Cerebellar cortex (tissue), 1 donor: ENCODE results near the gene PWP2.
"Not testable (repeated sequence)": the region's sequence is repeated elsewhere in the genome, so short reads cannot be mapped to it uniquely, and the experiment has no call there.

Experiments used
- DNase-seq: peaks from one replicate; pipeline ENCODE4 v3.0.0-alpha.2; 2015; ENCODE audit warnings: low spot score

The PWP2 gene

GRCh38 chr21:44107026-44107501 lies at the start of gene PWP2:
Gene PWP2, plus strand, starts transcription at chr21:44107399. Its CDS starts 18 bp downstream, at chr21:44107417.
- not testable (repeated sequence) for DNase-seq

GRCh38 chr21:44057960-44058651 lies 49.1 kb upstream of the PWP2 start:
- DNase-seq, result no peak

GRCh38 chr21:44058652-44058964 lies 48.6 kb upstream of the PWP2 start:
- DNase-seq, result no peak

- DNase-seq, result no peak
Observed at GRCh38 chr21:44058981-44059380, 48.2 kb upstream of the PWP2 start.

GRCh38 chr21:44059710-44060109 lies 47.5 kb upstream of the PWP2 start:
- peak; percentile 94 for DNase-seq

GRCh38 chr21:44062380-44062779 lies 44.8 kb upstream of the PWP2 start:
- no peak for DNase-seq

- no peak for DNase-seq
Observed at GRCh38 chr21:44063151-44063912, 43.9 kb upstream of the PWP2 start.

- no peak for DNase-seq
Observed at GRCh38 chr21:44064852-44065403, 42.3 kb upstream of the PWP2 start.

GRCh38 chr21:44065428-44065827 lies 41.8 kb upstream of the PWP2 start:
- DNase-seq, result no peak

GRCh38 chr21:44066116-44066515 lies 41.1 kb upstream of the PWP2 start:
- no peak for DNase-seq

- DNase-seq, result no peak
Observed at GRCh38 chr21:44067011-44067839, 40.0 kb upstream of the PWP2 start.

- no peak for DNase-seq
Observed at GRCh38 chr21:44070391-44070790, 36.8 kb upstream of the PWP2 start.

GRCh38 chr21:44071359-44072104 lies 35.7 kb upstream of the PWP2 start:
- DNase-seq, result no peak

GRCh38 chr21:44072111-44072510 lies 35.1 kb upstream of the PWP2 start:
- no peak for DNase-seq

- DNase-seq, result no peak
Observed at GRCh38 chr21:44074315-44074958, 32.8 kb upstream of the PWP2 start.

- DNase-seq, result no peak
Observed at GRCh38 chr21:44076316-44076715, 30.9 kb upstream of the PWP2 start.

GRCh38 chr21:44078411-44078981 lies 28.7 kb upstream of the PWP2 start:
- DNase-seq, result no peak

- no peak for DNase-seq
Observed at GRCh38 chr21:44079446-44079845, 27.8 kb upstream of the PWP2 start.

GRCh38 chr21:44079846-44080245 lies 27.4 kb upstream of the PWP2 start:
- DNase-seq, result no peak

- DNase-seq, result no peak
Observed at GRCh38 chr21:44082648-44083440, 24.4 kb upstream of the PWP2 start.
